Measurements from ENCODE around the gene EIF4E1B.

- TF ChIP-seq CTCF (IDR thresholded peaks at IDR 0.05; ENCODE audit: low read depth, low read length) (no peak), MAX (IDR thresholded peaks at IDR 0.05; ENCODE audit: low read depth, low read length) (no peak)
Measured at GRCh38 chr5:176595386-176595943, 35.0 kb upstream of the EIF4E1B start.

All from NB4 (cell line).